ENCODE data around the gene EBNA1BP2. TPM values are rescaled to one million over a fixed set of nuclear protein-coding genes. Genes with fewer than 3 reads are reported as not detected.

Gene EBNA1BP2
- total and polyA plus RNA-seq, 10 of the 15 experiments (the other 5 are each of a cell fraction or from before 2014, with no cell fraction given): 57.5 to 275 (median 133) TPM

DNA sequence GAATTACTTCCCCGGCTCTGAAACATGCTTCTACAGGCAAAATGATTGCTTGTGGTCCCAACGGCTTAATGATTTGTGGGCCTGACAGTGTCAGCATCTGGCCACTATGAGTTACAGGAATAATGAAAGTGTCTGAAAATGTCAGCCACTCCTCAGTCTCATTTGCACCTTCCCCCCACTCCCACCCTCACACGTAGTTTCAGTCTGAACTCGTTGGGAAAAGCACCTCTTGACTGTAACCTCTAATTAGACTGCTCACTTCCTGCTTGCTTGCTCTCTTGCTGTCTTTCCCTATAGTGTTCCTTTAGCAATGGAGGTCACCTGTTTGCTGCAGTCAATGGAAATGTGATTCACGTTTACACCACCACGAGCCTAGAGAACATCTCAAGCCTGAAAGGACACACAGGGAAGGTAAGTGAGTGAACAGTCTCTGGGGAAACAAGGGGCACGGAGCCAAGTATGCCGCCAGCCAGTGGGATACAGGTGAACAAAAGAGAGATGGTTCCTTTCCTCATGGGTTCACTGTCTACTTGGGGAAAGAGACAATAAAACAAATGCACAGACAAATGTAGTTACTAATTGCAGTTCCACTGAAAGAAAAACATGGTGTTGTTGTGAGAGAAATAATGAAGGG is 27.1 kb upstream of the EBNA1BP2 start (continued):
- TF ChIP-seq, protein P1, sequence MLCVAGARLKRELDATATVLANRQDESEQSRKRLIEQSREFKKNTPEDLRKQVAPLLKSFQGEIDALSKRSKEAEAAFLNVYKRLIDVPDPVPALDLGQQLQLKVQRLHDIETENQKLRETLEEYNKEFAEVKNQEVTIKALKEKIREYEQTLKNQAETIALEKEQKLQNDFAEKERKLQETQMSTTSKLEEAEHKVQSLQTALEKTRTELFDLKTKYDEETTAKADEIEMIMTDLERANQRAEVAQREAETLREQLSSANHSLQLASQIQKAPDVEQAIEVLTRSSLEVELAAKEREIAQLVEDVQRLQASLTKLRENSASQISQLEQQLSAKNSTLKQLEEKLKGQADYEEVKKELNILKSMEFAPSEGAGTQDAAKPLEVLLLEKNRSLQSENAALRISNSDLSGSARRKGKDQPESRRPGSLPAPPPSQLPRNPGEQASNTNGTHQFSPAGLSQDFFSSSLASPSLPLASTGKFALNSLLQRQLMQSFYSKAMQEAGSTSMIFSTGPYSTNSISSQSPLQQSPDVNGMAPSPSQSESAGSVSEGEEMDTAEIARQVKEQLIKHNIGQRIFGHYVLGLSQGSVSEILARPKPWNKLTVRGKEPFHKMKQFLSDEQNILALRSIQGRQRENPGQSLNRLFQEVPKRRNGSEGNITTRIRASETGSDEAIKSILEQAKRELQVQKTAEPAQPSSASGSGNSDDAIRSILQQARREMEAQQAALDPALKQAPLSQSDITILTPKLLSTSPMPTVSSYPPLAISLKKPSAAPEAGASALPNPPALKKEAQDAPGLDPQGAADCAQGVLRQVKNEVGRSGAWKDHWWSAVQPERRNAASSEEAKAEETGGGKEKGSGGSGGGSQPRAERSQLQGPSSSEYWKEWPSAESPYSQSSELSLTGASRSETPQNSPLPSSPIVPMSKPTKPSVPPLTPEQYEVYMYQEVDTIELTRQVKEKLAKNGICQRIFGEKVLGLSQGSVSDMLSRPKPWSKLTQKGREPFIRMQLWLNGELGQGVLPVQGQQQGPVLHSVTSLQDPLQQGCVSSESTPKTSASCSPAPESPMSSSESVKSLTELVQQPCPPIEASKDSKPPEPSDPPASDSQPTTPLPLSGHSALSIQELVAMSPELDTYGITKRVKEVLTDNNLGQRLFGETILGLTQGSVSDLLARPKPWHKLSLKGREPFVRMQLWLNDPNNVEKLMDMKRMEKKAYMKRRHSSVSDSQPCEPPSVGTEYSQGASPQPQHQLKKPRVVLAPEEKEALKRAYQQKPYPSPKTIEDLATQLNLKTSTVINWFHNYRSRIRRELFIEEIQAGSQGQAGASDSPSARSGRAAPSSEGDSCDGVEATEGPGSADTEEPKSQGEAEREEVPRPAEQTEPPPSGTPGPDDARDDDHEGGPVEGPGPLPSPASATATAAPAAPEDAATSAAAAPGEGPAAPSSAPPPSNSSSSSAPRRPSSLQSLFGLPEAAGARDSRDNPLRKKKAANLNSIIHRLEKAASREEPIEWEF (IDR thresholded peaks at IDR 0.05; ENCODE audit: insufficient replicate concordance, low read depth, low read length): peak; percentile 64
- TF ChIP-seq BCL11A (IDR thresholded peaks at IDR 0.05; ENCODE audit: low read depth, low read length) (peak; percentile 97), ATF3 (IDR thresholded peaks at IDR 0.05; ENCODE audit: borderline replicate concordance, extremely low read depth, low read depth, low read length) (no peak), NR2C2 (IDR thresholded peaks at IDR 0.05; ENCODE audit: borderline replicate concordance, control insufficient read depth, insufficient read length, low read depth) (no peak), MYC (IDR thresholded peaks at IDR 0.05; ENCODE audit: insufficient read depth, insufficient read length, insufficient replicate concordance, low read length, severe bottlenecking) (no peak), EGR1 (IDR thresholded peaks at IDR 0.05; ENCODE audit: borderline replicate concordance in 1 of 2, low read depth in 2 of 2, low read length in 2 of 2) (no peak), SMC3 (IDR thresholded peaks at IDR 0.05; ENCODE audit: borderline replicate concordance, low read length) (no peak), RAD51 (IDR thresholded peaks at IDR 0.05) (peak; percentile 33; the same call in 1 of the 2 replicates), RCOR1 (conservative IDR thresholded peaks at IDR 0.05; ENCODE audit: low read depth, low read length) (no peak), E2F4 (IDR thresholded peaks at IDR 0.05; ENCODE audit: low read depth, low read length) (no peak), ATF7 (IDR thresholded peaks at IDR 0.05; ENCODE audit: low read depth) (peak; percentile 85), HDAC6 (IDR thresholded peaks at IDR 0.05; ENCODE audit: unreplicated experiment) (no peak), RB1 (IDR thresholded peaks at IDR 0.05; ENCODE audit: borderline replicate concordance) (no peak)
- TF ChIP-seq, protein P2, sequence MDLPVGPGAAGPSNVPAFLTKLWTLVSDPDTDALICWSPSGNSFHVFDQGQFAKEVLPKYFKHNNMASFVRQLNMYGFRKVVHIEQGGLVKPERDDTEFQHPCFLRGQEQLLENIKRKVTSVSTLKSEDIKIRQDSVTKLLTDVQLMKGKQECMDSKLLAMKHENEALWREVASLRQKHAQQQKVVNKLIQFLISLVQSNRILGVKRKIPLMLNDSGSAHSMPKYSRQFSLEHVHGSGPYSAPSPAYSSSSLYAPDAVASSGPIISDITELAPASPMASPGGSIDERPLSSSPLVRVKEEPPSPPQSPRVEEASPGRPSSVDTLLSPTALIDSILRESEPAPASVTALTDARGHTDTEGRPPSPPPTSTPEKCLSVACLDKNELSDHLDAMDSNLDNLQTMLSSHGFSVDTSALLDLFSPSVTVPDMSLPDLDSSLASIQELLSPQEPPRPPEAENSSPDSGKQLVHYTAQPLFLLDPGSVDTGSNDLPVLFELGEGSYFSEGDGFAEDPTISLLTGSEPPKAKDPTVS (IDR thresholded peaks at IDR 0.05; ENCODE audit: low read depth, low read length): no peak
- TF ChIP-seq, protein P3, sequence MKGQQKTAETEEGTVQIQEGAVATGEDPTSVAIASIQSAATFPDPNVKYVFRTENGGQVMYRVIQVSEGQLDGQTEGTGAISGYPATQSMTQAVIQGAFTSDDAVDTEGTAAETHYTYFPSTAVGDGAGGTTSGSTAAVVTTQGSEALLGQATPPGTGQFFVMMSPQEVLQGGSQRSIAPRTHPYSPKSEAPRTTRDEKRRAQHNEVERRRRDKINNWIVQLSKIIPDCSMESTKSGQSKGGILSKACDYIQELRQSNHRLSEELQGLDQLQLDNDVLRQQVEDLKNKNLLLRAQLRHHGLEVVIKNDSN (IDR thresholded peaks at IDR 0.05; ENCODE audit: borderline replicate concordance, extremely low read length, insufficient read depth, low read depth, low read length): no peak
- TF ChIP-seq, protein P4, sequence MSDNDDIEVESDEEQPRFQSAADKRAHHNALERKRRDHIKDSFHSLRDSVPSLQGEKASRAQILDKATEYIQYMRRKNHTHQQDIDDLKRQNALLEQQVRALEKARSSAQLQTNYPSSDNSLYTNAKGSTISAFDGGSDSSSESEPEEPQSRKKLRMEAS (IDR thresholded peaks at IDR 0.05; ENCODE audit: low read depth, low read length): no peak
